Transverse colon (tissue), 4 donors: ENCODE results near the gene PI4KA.

Experiments
- EP300 ChIP-seq: sonication (generic); formaldehyde crosslinking; IDR thresholded peaks from one replicate; pipeline ENCODE4 v1.6.1; 2017; ENCODE audit warnings: antibody characterized with exemption, low read depth
- POLR2A ChIP-seq: fragments of 450-650 bp; IDR thresholded peaks from one replicate; pipeline ENCODE4 v1.6.1; 2016; ENCODE audit warnings: antibody characterized with exemption, mild to moderate bottlenecking, moderate library complexity
- POLR2AphosphoS5 ChIP-seq, 3 donors: sonication (generic); formaldehyde crosslinking; IDR thresholded peaks; one replicate each; pipeline ENCODE4 v1.6.1; 2016; ENCODE audit warnings: antibody characterized with exemption in 3 of 3
- TF ChIP-seq, protein P1 (sequence below), 5 experiments: fragments of 200-600 bp in 3 of 5; fragments of 450-650 bp in 2 of 5; sonication (generic) in 3 of 5; IDR thresholded peaks; 1 replicate in 2 of 5; 2 replicates in 3 of 5; pipeline ENCODE4 v1.5.1; 2016 to 2017; ENCODE audit warnings: antibody characterized with exemption in 5 of 5, inconsistent platforms in 3 of 5, mild to moderate bottlenecking in 2 of 5, moderate library complexity in 1 of 5

DNA sequence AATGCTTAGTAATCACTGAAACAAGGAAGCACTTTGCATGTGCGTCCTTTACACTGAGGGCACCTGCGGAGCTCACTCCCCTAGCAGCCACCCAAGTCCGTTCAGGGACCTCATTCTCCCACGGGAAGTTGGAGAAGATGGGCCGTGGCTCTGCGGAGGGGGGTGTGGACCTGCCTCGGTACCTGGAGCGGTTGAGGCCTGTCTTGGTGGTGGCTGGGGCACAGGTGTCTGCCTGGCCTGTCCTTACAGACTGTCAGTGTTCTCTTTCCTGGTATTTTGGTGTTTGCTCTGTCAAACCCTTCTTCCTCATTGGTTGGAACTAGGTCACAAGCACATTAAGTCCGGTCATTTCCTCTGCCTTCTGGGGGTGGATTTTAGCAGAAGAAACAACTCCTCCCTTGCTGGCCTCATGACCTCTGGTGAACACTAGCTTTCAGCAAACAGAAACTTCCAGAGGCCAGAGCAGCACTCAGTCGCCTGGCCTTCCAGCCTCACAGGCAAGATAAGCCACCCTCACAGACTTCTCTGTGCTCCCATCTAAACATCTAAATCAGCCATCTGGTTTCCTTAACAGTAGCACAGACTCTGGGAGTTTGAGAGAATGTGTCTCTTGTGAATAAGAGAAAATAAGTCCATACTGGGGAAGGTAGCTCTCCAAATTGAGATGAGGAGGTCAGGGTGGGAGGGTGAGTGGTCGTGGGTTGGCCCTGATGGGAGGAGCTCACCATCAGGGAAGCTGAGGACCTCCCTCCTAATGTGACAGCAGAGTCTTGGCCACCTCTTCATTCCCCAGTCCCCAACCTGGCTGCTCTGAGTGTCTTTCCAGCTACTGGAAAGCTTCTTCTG is 8.8 kb upstream of the PI4KA start:
- TF ChIP-seq, protein P1, sequence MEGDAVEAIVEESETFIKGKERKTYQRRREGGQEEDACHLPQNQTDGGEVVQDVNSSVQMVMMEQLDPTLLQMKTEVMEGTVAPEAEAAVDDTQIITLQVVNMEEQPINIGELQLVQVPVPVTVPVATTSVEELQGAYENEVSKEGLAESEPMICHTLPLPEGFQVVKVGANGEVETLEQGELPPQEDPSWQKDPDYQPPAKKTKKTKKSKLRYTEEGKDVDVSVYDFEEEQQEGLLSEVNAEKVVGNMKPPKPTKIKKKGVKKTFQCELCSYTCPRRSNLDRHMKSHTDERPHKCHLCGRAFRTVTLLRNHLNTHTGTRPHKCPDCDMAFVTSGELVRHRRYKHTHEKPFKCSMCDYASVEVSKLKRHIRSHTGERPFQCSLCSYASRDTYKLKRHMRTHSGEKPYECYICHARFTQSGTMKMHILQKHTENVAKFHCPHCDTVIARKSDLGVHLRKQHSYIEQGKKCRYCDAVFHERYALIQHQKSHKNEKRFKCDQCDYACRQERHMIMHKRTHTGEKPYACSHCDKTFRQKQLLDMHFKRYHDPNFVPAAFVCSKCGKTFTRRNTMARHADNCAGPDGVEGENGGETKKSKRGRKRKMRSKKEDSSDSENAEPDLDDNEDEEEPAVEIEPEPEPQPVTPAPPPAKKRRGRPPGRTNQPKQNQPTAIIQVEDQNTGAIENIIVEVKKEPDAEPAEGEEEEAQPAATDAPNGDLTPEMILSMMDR (IDR thresholded peaks at IDR 0.05) = no peak
- TF ChIP-seq EP300 = no peak
- TF ChIP-seq POLR2A = peak; percentile 68
- TF ChIP-seq POLR2AphosphoS5 (IDR thresholded peaks at IDR 0.05) = peak in 2 of 3 donors; percentile 33 to 64
